ENCODE data around the gene MYH10.

The MYH10 gene

GRCh38 chr17:8574687-8575086 is 55.8 kb downstream of the MYH10 start:
- H3K27ac ChIP-seq: no peak overlapping the region
- peak; percentile 61 for TF ChIP-seq CTCF (conservative IDR thresholded peaks at IDR 0.05)

- no peak overlapping the region for H3K27ac ChIP-seq
- peak; percentile 63 for TF ChIP-seq CTCF (conservative IDR thresholded peaks at IDR 0.05)
Measured at GRCh38 chr17:8572764-8573163, 57.8 kb downstream of the MYH10 start.

GRCh38 chr17:8563981-8564602 is 66.4 kb downstream of the MYH10 start:
- peak overlapping the region; percentile 5; the same call in 1 of the 2 replicates for H3K27ac ChIP-seq
- TF ChIP-seq CTCF (conservative IDR thresholded peaks at IDR 0.05): no peak

- no peak overlapping the region for H3K27ac ChIP-seq
- no peak for TF ChIP-seq CTCF (conservative IDR thresholded peaks at IDR 0.05)
Measured at GRCh38 chr17:8563024-8563776, 67.3 kb downstream of the MYH10 start.

- TF ChIP-seq CTCF (conservative IDR thresholded peaks at IDR 0.05): no peak
- H3K27ac ChIP-seq: peak overlapping the region; percentile 28; the same call in 1 of the 2 replicates
Measured at GRCh38 chr17:8558144-8558543, 72.4 kb downstream of the MYH10 start.

- peak overlapping the region; percentile 28; the same call in 1 of the 2 replicates for H3K27ac ChIP-seq
- no peak for TF ChIP-seq CTCF (conservative IDR thresholded peaks at IDR 0.05)
Measured at GRCh38 chr17:8557176-8557806, 73.2 kb downstream of the MYH10 start.

- TF ChIP-seq CTCF (conservative IDR thresholded peaks at IDR 0.05): no peak
- no peak overlapping the region for H3K27ac ChIP-seq
Measured at GRCh38 chr17:8556074-8556473, 74.5 kb downstream of the MYH10 start.
